Mesenchymal stem cell (in vitro differentiated cells and primary cell): ENCODE results near the gene TTC7B.
"Not testable (repeated sequence)": the region's sequence is repeated elsewhere in the genome, so short reads cannot be mapped to it uniquely, and the experiment has no call there.

ENCODE experiments used
- DNase-seq: peaks from one replicate; pipeline ENCODE4 v3.0.0-alpha.2; 2013
- H2AFZ ChIP-seq: one replicate; pipeline ENCODE4 v1.6.1; 2013; ENCODE audit warnings: low read depth, mild to moderate bottlenecking, control low read depth, inconsistent platforms, low read length, moderate library complexity
- H2AK5ac ChIP-seq: 2 replicates; pipeline ENCODE4 v1.6.1; 2013; ENCODE audit warnings: low read length, moderate library complexity, mild to moderate bottlenecking, inconsistent platforms; ENCODE audit not compliant: severe bottlenecking
- H2BK120ac ChIP-seq: one replicate; pipeline ENCODE4 v1.6.1; 2013; ENCODE audit warnings: low read depth, mild to moderate bottlenecking, inconsistent platforms, low read length, moderate library complexity
- H2BK12ac ChIP-seq, 2 experiments: one replicate each; pipeline ENCODE4 v1.6.1; 2013; ENCODE audit warnings: inconsistent platforms in 2 of 2, low read length in 2 of 2, mild to moderate bottlenecking in 2 of 2, moderate library complexity in 2 of 2, control low read depth in 1 of 2
- H2BK15ac ChIP-seq: one replicate; pipeline ENCODE4 v1.6.1; 2013; ENCODE audit warnings: mild to moderate bottlenecking, low read depth, inconsistent platforms; ENCODE audit not compliant: poor library complexity, severe bottlenecking
- H2BK5ac ChIP-seq: 2 replicates; pipeline ENCODE4 v1.6.1; 2013; ENCODE audit warnings: low read depth, mild to moderate bottlenecking, low read length, control low read depth, inconsistent platforms; ENCODE audit not compliant: poor library complexity, severe bottlenecking
- H3K14ac ChIP-seq, 2 experiments: one replicate each; pipeline ENCODE4 v1.6.1; 2013; ENCODE audit warnings: inconsistent platforms in 2 of 2, low read length in 2 of 2, control low read depth in 1 of 2, mild to moderate bottlenecking in 1 of 2, moderate library complexity in 1 of 2
- H3K18ac ChIP-seq, 2 experiments: one replicate each; pipeline ENCODE4 v1.6.1; 2013; ENCODE audit warnings: inconsistent platforms in 2 of 2, low read length in 2 of 2, control low read depth in 1 of 2, low read depth in 1 of 2, mild to moderate bottlenecking in 1 of 2
- H3K23ac ChIP-seq, 2 experiments: one replicate each; pipeline ENCODE4 v1.6.1; 2013; ENCODE audit warnings: inconsistent platforms in 2 of 2, low read length in 2 of 2, mild to moderate bottlenecking in 2 of 2, moderate library complexity in 2 of 2, control low read depth in 1 of 2
- H3K27ac ChIP-seq: 2 replicates; pipeline ENCODE4 v1.5.1; 2013; ENCODE audit warnings: mild to moderate bottlenecking, moderate library complexity, low read length, control low read depth, inconsistent platforms; ENCODE audit not compliant: poor library complexity, severe bottlenecking
- H3K27me3 ChIP-seq, 2 experiments: 2 replicates each; pipeline versions ENCODE4 v1.6.1 to v1.7.0; 2013; ENCODE audit warnings: low read length in 2 of 2, mild to moderate bottlenecking in 2 of 2, moderate library complexity in 2 of 2, control low read depth in 1 of 2, inconsistent platforms in 1 of 2; ENCODE audit not compliant: control insufficient read depth in 1 of 2, insufficient read depth in 1 of 2
- H3K36me3 ChIP-seq, 2 experiments: 2 replicates each; pipeline versions ENCODE4 v1.6.1 to v1.7.0; 2013; ENCODE audit warnings: low read length in 2 of 2, control low read depth in 1 of 2, inconsistent platforms in 1 of 2, low read depth in 1 of 2, mild to moderate bottlenecking in 1 of 2; ENCODE audit not compliant: insufficient read depth in 2 of 2, control insufficient read depth in 1 of 2
- H3K4ac ChIP-seq, 2 experiments: one replicate each; pipeline ENCODE4 v1.6.1; 2013; ENCODE audit warnings: inconsistent platforms in 2 of 2, low read length in 2 of 2, mild to moderate bottlenecking in 2 of 2, moderate library complexity in 2 of 2, control low read depth in 1 of 2, low read depth in 1 of 2
- H3K4me1 ChIP-seq: 2 replicates; pipeline ENCODE4 v1.6.1; 2013; ENCODE audit warnings: low read depth, low read length, control low read depth; ENCODE audit not compliant: control insufficient read depth, insufficient read depth
- H3K4me2 ChIP-seq: 2 replicates; pipeline ENCODE4 v1.6.1; 2013; ENCODE audit warnings: low read length, mild to moderate bottlenecking, inconsistent platforms; ENCODE audit not compliant: poor library complexity, severe bottlenecking
- H3K4me3 ChIP-seq, 2 experiments: 2 replicates each; pipeline versions ENCODE4 v1.5.1 to v1.7.0; 2013; ENCODE audit warnings: low read length in 2 of 2, mild to moderate bottlenecking in 2 of 2, control low read depth in 1 of 2, low read depth in 1 of 2; ENCODE audit not compliant: insufficient read depth in 1 of 2
- H3K79me1 ChIP-seq: replicated peaks from 2 replicates; pipeline ENCODE4 v1.6.1; 2013; ENCODE audit warnings: mild to moderate bottlenecking, control low read depth, low read length, inconsistent platforms; ENCODE audit not compliant: poor library complexity, severe bottlenecking
- H3K9ac ChIP-seq: 2 replicates; pipeline ENCODE4 v1.7.0; 2013; ENCODE audit warnings: mild to moderate bottlenecking, low read length, moderate library complexity
- H3K9me3 ChIP-seq: 2 replicates; pipeline ENCODE4 v1.7.0; 2013; ENCODE audit warnings: mild to moderate bottlenecking, low read length; ENCODE audit not compliant: control insufficient read depth
- H4K8ac ChIP-seq: one replicate; pipeline ENCODE4 v1.6.1; 2013; ENCODE audit warnings: inconsistent platforms, mild to moderate bottlenecking, low read length, moderate library complexity
- H4K91ac ChIP-seq: one replicate; pipeline ENCODE4 v1.6.1; 2013; ENCODE audit warnings: mild to moderate bottlenecking, low read length, inconsistent platforms
- WGBS: methylation state at CpG from one replicate; pipeline ENCODE4 v1.1.7; 2013; ENCODE audit warnings: mixed read lengths; 5-methylcytosine and 5-hydroxymethylcytosine counted together

The TTC7B gene

DNA sequence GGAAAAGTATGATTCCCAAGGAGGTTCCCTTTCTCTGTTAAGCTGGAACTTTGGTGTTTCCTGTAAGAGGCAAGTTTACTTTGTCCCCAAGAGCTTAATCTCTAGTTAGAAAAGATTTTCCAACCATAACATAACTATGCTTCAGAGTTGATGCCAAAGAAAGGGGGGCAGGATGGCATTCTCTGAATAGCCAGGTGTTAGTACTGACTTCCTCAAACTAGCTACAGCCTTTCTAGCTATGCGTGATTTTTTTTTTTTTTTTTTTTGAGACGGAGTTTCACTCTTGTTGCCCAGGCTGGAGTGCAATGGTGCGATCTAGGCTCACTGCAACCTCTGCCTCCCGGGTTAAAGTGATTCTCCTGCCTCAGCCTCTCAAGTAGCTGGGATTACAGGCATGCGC lies 39.9 kb upstream of the TTC7B start:
- not testable (repeated sequence) for H3K27me3 ChIP-seq, H2BK12ac ChIP-seq, H3K23ac ChIP-seq, H3K4me2 ChIP-seq, H3K9ac ChIP-seq, H3K4me1 ChIP-seq, H3K14ac ChIP-seq, H2BK120ac ChIP-seq, H2BK5ac ChIP-seq, H3K27ac ChIP-seq, H2BK15ac ChIP-seq, H4K8ac ChIP-seq, H3K4ac ChIP-seq, H4K91ac ChIP-seq, H2AK5ac ChIP-seq, H3K79me1 ChIP-seq, H3K4me3 ChIP-seq, DNase-seq, H2AFZ ChIP-seq, H3K36me3 ChIP-seq, H3K18ac ChIP-seq, H3K9me3 ChIP-seq
- 90% methylated on average over 5 of the region's 5 CpGs for WGBS

GRCh38 chr14:90853116-90853515 lies 36.9 kb upstream of the TTC7B start:
- Histone ChIP-seq H2BK12ac (no peak overlapping the region), H3K9me3 (no peaks in the 10 kb centered on the region), H2BK5ac (no peak overlapping the region), H3K27me3 (no peaks in the 10 kb centered on the region), H2AK5ac (no peak overlapping the region), H3K36me3 (no peaks in the 10 kb centered on the region), H3K9ac (no peak overlapping the region), H3K27ac (no peak overlapping the region), H2BK120ac (no peak overlapping the region), H3K4me3 (no peak overlapping the region), H3K14ac (no peak overlapping the region), H3K4me2 (no peak overlapping the region), H3K4me1 (peaks cover 2% of the 10 kb centered on the region), H3K18ac (no peak overlapping the region), H4K8ac (no peak overlapping the region), H2AFZ (no peak overlapping the region), H2BK15ac (no peak overlapping the region), H3K79me1 (no peaks in the 10 kb centered on the region), H3K23ac (no peak overlapping the region), H4K91ac (no peak overlapping the region), H3K4ac (no peak overlapping the region)
- no peak for DNase-seq

DNA sequence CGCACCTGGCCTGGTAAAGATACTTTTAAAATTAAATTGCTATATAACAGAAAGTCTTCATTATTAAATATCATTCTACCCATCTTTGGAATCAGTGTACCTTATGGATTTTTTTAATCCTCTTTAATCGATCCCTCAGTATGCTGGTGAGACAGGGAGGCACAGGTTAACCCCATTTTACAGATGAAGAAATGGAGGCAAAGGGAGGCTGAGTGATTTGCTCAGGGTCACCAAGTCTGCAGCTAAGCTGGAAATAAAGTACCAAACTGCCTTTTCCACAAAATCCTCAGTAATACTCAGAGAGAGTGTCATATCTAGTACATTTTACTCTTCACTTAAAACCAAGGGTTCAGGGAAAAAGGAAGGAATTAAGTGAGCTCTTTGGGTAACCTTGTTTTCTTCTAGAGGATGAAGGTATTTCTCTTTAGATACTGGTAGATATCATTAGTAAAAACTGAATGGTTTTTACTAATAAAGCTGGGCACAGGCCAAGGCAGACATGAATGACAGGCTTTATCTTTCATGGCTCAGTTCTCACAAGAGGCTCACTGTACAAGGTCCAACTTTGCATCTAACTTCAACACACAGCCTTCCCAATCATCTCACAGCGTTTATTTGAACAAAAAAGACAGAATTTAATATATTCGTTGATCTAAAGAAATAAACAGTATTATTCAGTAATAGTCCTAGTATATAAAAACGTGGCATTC lies 35.3 kb upstream of the TTC7B start:
- Histone ChIP-seq H3K4me3 (no peak overlapping the region), H3K23ac (no peak overlapping the region), H3K4ac (no peak overlapping the region), H3K27me3 (no peaks in the 10 kb centered on the region), H3K9me3 (no peaks in the 10 kb centered on the region), H3K9ac (no peak overlapping the region), H2AFZ (no peak overlapping the region), H2BK15ac (no peak overlapping the region), H3K36me3 (no peaks in the 10 kb centered on the region), H3K79me1 (no peaks in the 10 kb centered on the region), H4K8ac (no peak overlapping the region), H2BK12ac (peak overlapping the region in 1 of 2 experiments; percentile 67), H3K4me1 (peaks cover 2% of the 10 kb centered on the region), H3K4me2 (no peak overlapping the region), H3K14ac (no peak overlapping the region), H4K91ac (no peak overlapping the region), H3K27ac (peak overlapping the region; percentile 20), H2BK120ac (no peak overlapping the region), H3K18ac (no peak overlapping the region), H2BK5ac (no peak overlapping the region), H2AK5ac (no peak overlapping the region)
- 87% methylated on average over 2 of the region's 5 CpGs for WGBS
- no peak for DNase-seq

GRCh38 chr14:90850487-90850886 lies 34.3 kb upstream of the TTC7B start:
- no peak overlapping the region for H3K18ac ChIP-seq
- H2BK15ac ChIP-seq: no peak overlapping the region
- H3K4me1 ChIP-seq: peaks cover 2% of the 10 kb centered on the region
- H3K23ac ChIP-seq: no peak overlapping the region
- H2BK12ac ChIP-seq: no peak overlapping the region
- no peaks in the 10 kb centered on the region for H3K9me3 ChIP-seq
- H3K9ac ChIP-seq: no peak overlapping the region
- H3K4ac ChIP-seq: no peak overlapping the region
- no peak overlapping the region for H2AK5ac ChIP-seq
- no peak overlapping the region for H4K91ac ChIP-seq
- H3K4me2 ChIP-seq: no peak overlapping the region
- H2BK5ac ChIP-seq: no peak overlapping the region
- WGBS: 11% methylated on average over 3 of the region's 3 CpGs
- H2AFZ ChIP-seq: no peak overlapping the region
- no peaks in the 10 kb centered on the region for H3K79me1 ChIP-seq
- no peaks in the 10 kb centered on the region for H3K36me3 ChIP-seq
- no peak overlapping the region for H3K4me3 ChIP-seq
- DNase-seq: peak; percentile 63
- peak overlapping the region; percentile 60 for H3K27ac ChIP-seq
- H4K8ac ChIP-seq: no peak overlapping the region
- H2BK120ac ChIP-seq: no peak overlapping the region
- H3K27me3 ChIP-seq: no peaks in the 10 kb centered on the region
- no peak overlapping the region for H3K14ac ChIP-seq
